ENCODE results near the gene INTS13.

- TF ChIP-seq POLR2A (IDR thresholded peaks at IDR 0.05): no peak
- TF ChIP-seq, protein P1, sequence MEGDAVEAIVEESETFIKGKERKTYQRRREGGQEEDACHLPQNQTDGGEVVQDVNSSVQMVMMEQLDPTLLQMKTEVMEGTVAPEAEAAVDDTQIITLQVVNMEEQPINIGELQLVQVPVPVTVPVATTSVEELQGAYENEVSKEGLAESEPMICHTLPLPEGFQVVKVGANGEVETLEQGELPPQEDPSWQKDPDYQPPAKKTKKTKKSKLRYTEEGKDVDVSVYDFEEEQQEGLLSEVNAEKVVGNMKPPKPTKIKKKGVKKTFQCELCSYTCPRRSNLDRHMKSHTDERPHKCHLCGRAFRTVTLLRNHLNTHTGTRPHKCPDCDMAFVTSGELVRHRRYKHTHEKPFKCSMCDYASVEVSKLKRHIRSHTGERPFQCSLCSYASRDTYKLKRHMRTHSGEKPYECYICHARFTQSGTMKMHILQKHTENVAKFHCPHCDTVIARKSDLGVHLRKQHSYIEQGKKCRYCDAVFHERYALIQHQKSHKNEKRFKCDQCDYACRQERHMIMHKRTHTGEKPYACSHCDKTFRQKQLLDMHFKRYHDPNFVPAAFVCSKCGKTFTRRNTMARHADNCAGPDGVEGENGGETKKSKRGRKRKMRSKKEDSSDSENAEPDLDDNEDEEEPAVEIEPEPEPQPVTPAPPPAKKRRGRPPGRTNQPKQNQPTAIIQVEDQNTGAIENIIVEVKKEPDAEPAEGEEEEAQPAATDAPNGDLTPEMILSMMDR (IDR thresholded peaks at IDR 0.05): no peak
Measured at GRCh38 chr12:26857465-26858176, 80.2 kb downstream of the INTS13 start.
